IPS-18c (cell line): Measurements from ENCODE around the gene PCNP.
"Not testable (repeated sequence)": the region's sequence is repeated elsewhere in the genome, so short reads cannot be mapped to it uniquely, and the experiment has no call there.

Source experiments
- H3K4me3 ChIP-seq: 2 replicates; pipeline ENCODE4 v1.7.0; 2013; ENCODE audit warnings: low read depth, mild to moderate bottlenecking, low read length, moderate library complexity; ENCODE audit not compliant: insufficient read depth
- H3K9me3 ChIP-seq: one replicate; pipeline ENCODE4 v1.6.1; 2013; ENCODE audit warnings: mild to moderate bottlenecking, low read length, moderate library complexity; ENCODE audit not compliant: control insufficient read depth, insufficient read depth

Gene PCNP, protein sequence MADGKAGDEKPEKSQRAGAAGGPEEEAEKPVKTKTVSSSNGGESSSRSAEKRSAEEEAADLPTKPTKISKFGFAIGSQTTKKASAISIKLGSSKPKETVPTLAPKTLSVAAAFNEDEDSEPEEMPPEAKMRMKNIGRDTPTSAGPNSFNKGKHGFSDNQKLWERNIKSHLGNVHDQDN

DNA sequence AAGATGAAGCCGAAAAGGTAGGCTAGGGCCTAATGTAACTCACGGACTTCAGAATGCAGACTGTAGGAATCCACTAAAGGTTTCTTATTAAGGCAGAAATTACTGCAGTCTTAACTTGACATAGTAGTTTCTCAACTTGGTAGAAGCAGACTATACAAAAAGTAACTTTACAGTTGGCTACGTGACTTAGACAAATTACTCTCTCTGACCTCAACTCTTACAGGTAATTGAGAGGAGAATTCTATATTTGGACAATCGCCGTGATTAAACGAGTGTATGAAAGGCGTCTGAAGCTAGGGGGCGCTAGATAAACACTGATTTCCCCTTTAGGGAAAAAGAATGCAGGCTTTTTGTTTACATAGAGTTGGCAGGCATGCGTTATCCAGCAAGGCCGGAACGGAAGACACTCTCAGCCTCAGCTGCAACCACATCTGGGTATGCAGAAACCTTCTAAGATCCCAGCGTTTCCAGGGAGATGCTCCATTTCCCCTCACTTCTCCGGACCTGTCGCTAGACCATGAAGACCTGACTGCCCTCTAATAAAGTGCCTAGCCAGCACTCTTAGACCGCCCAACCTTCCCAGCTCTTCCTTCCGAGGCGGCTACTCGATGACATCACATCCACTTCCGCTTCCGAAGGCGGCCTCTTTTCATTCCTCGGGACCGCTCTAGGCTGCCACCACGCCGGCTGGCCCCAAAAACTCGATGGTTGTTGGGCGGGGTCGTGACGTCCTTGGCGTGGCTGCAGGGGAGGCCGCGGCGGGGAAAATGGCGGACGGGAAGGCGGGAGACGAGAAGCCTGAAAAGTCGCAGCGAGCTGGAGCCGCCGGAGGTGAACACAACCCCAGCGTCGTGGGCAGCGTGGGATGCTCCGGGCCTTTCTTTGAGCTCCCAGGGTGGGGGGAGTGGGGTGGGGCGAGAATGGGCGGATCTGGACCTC lies at the start of gene PCNP:
PCNP (plus strand) TSS at position 732 of the 939 bp plus-strand sequence; CDS start at position 768, 36 bp downstream.
- Histone ChIP-seq H3K9me3 (no peaks in the 10 kb centered on the region), H3K4me3 (peak within 1 kb of the TSS; percentile 79)

DNA sequence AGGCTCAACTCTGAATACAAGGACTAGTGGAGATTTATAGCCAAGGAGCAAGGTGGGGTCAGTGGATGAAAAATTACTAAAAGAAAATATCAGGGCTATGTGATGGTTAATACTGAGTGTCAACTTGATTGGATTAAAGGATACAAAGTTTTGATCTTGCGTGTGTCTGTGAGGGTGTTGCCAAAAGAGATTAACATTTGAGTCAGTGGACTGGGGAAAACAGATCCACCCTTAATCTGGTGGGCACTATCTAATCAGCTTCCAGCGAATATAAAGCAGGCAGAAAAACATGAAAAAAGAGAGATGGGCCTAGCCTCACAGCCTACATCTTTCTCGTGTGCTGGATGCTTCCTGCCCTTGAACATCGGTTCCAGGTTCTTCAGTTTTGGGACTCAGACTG lies 46.5 kb upstream of the PCNP start:
- Histone ChIP-seq H3K9me3 (peaks cover 4% of the 10 kb centered on the region), H3K4me3 (no peak overlapping the region)

DNA sequence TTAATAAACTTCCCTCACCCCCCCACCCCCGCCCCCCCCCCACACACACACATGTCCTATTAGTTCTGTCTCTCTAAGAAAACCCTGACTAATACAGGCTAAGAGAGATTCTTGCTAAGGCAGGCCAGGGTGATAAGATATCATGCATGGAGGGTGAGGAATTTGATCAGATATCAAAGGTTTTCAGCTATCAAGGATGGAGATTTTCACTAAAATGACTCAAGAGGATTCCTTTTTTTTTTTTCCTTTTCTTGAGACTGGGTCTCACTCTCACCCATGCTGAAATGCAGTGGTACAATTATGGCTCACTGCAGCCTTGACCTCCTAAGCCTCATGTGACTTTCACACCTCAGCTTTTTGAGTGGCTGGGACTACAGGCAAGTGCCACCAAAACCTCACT lies 46.1 kb upstream of the PCNP start:
- Histone ChIP-seq H3K4me3 (no peak overlapping the region), H3K9me3 (peaks cover 4% of the 10 kb centered on the region)

DNA sequence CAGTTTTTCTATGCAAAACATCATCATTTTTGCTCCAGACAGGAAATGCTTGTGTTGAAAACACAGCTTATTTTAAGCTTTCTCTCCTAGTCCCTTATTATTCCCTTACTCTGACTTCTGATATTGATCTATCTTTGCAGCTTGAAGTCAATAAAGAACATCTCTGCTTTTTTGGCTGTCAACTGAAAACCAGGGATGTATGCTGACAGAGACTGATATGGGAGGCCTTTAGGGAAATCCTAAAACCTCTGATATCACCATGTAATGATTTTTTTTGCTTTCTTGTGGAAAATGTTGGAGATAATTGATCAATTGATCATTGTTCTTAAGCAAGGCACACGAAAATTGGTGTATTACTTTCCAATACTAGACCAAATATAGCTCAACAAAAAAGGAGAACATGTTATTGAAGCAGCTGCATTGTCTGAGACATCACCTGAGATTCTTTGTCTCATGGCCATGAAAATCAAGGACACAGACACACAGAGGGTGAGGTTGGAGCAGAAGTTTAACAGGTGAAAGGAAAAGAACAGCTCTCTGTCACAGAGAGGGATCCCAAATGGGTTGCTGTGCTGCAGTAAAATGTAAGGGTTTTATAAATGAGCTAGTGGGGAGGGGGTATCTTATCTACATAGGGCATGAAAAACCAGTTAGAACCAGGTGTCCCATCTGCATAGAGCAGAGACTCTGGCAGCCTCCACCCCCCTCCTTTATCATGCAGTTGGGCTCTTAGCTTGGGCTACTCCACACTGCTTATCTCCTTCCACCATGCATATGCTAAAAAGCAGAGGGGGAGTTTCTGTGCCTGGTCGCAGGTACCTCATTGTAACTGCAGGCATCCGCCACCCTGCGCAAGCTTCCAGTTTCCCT lies 43.9 kb upstream of the PCNP start:
- Histone ChIP-seq H3K4me3 (no peak overlapping the region), H3K9me3 (peaks cover 2% of the 10 kb centered on the region)

GRCh38 chr3:101530686-101531047 lies 43.3 kb upstream of the PCNP start:
- H3K9me3 ChIP-seq = peaks cover 2% of the 10 kb centered on the region

GRCh38 chr3:101531473-101532086 lies 42.4 kb upstream of the PCNP start:
- Histone ChIP-seq H3K4me3 (no peak overlapping the region), H3K9me3 (peaks cover 2% of the 10 kb centered on the region)

More at GRCh38 chr3:101530686-101531047, 43.3 kb upstream of the PCNP start:
- H3K4me3 ChIP-seq = no peak overlapping the region

GRCh38 chr3:101532783-101533602 lies 41.0 kb upstream of the PCNP start:
- H3K9me3 ChIP-seq = peaks cover 2% of the 10 kb centered on the region
- H3K4me3 ChIP-seq = no peak overlapping the region

DNA sequence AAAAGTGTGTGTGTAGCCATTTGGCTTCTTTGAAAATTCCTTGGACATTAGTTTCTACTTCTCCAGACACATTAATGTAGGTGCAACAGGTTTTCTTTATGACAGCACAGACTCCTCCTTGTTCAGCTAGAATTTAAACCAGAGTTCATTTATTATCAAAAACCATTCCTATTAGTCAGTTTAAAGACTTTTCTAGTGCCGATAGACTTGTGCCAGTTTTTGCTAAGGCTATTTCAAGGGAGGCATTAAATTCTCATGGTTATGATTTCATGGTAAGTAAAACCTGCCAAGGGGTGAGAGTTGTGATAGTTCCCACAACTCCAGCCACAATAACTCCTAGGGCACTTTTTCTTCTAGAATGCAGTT lies 40.4 kb upstream of the PCNP start:
- Histone ChIP-seq H3K9me3 (peaks cover under 1% of the 10 kb centered on the region), H3K4me3 (no peak overlapping the region)

GRCh38 chr3:101535221-101535620 lies 38.8 kb upstream of the PCNP start:
- Histone ChIP-seq H3K9me3 (no peaks in the 10 kb centered on the region), H3K4me3 (no peak overlapping the region)

DNA sequence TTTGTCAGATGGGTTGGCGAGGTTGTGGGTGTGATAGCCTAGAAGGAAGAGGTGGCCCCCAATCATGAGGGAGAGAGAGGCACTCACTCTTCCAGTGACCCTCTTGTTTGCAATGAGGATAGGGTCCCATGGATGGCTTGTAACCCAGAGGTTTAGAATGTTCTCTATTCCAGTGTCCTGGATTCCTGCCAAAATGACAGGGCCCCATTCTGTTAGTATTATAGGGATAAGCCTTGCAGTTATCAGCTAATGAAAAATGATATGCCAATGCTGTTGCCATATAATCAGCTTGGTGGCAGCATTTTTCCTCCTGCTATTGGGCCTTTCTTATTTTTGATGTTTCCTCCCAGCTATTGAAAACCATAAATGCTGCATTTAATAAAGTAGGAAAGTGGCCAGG lies 37.7 kb upstream of the PCNP start:
- H3K4me3 ChIP-seq = no peak overlapping the region
- H3K9me3 ChIP-seq = peaks cover 2% of the 10 kb centered on the region

GRCh38 chr3:101536955-101537354 lies 37.0 kb upstream of the PCNP start:
- H3K9me3 ChIP-seq, H3K4me3 ChIP-seq: not testable (repeated sequence)

GRCh38 chr3:101542957-101543356 lies 31.0 kb upstream of the PCNP start:
- peaks cover 5% of the 10 kb centered on the region for H3K9me3 ChIP-seq

GRCh38 chr3:101544161-101544850 lies 29.7 kb upstream of the PCNP start:
- H3K9me3 ChIP-seq = peaks cover 5% of the 10 kb centered on the region
- no peak overlapping the region for H3K4me3 ChIP-seq

More at GRCh38 chr3:101542957-101543356, 31.0 kb upstream of the PCNP start:
- H3K4me3 ChIP-seq = no peak overlapping the region

- Histone ChIP-seq H3K9me3 (peaks cover 8% of the 10 kb centered on the region), H3K4me3 (no peak overlapping the region)
Measured at GRCh38 chr3:101548527-101549105, 25.4 kb upstream of the PCNP start.

- H3K4me3 ChIP-seq = no peak overlapping the region
- H3K9me3 ChIP-seq = peaks cover 10% of the 10 kb centered on the region
Measured at GRCh38 chr3:101549473-101549872, 24.5 kb upstream of the PCNP start.
